IMR-90 (cell line): ENCODE data around the gene INPP5D.

Experiments
- BHLHE40 ChIP-seq: fragments of 150-350 bp; IDR thresholded peaks from 2 replicates; pipeline ENCODE4 v1.6.1; 2016; ENCODE audit warnings: mild to moderate bottlenecking, low read depth, low read length
- CHD1 ChIP-seq: IDR thresholded peaks from 2 replicates; pipeline ENCODE4 v1.6.1; 2012; ENCODE audit warnings: low read depth, low read length, improper control_type of control experiment
- FOS ChIP-seq: fragments of 150-350 bp; IDR thresholded peaks from 2 replicates; pipeline ENCODE4 v1.6.1; 2016; ENCODE audit warnings: low read depth, low read length
- MAFK ChIP-seq: IDR thresholded peaks from 2 replicates; pipeline ENCODE4 v1.6.1; 2012; ENCODE audit warnings: low read depth, low read length, improper control_type of control experiment
- MXI1 ChIP-seq: IDR thresholded peaks from 2 replicates; pipeline ENCODE4 v1.6.1; 2012; ENCODE audit warnings: low read depth, mild to moderate bottlenecking, low read length, moderate library complexity, borderline replicate concordance
- POLR2A ChIP-seq: IDR thresholded peaks from 2 replicates; pipeline ENCODE4 v1.6.1; 2012; ENCODE audit warnings: mild to moderate bottlenecking, low read depth, low read length
- RAD21 ChIP-seq: IDR thresholded peaks from 2 replicates; pipeline ENCODE4 v1.6.1; 2012; ENCODE audit warnings: low read length, improper control_type of control experiment
- RCOR1 ChIP-seq: IDR thresholded peaks from 2 replicates; pipeline ENCODE4 v1.6.1; 2012; ENCODE audit warnings: mild to moderate bottlenecking, low read length, improper control_type of control experiment; ENCODE audit not compliant: insufficient replicate concordance
- RFX5 ChIP-seq: IDR thresholded peaks from 2 replicates; pipeline ENCODE4 v1.8.0; 2012; ENCODE audit warnings: low read depth, mild to moderate bottlenecking, low read length, moderate library complexity
- SMC3 ChIP-seq: fragments of 150-350 bp; IDR thresholded peaks from 2 replicates; pipeline ENCODE4 v1.6.1; 2016; ENCODE audit warnings: low read depth, mild to moderate bottlenecking, antibody characterized with exemption, low read length, moderate library complexity
- TF ChIP-seq, protein P1 (sequence below): conservative IDR thresholded peaks from 2 replicates; pipeline ENCODE4 v1.5.1; 2012; ENCODE audit warnings: mild to moderate bottlenecking, low read depth, low read length, improper control_type of control experiment
- TF ChIP-seq, protein P2 (sequence below): fragments of 150-350 bp; IDR thresholded peaks from 2 replicates; pipeline ENCODE4 v1.6.1; 2017; ENCODE audit warnings: mild to moderate bottlenecking, antibody characterized with exemption, low read length, low read depth
- TF ChIP-seq, protein P3 (sequence below): fragments of 150-350 bp; IDR thresholded peaks from 2 replicates; pipeline ENCODE4 v1.6.1; 2016; ENCODE audit warnings: low read depth, mild to moderate bottlenecking, low read length, moderate library complexity, borderline replicate concordance

DNA sequence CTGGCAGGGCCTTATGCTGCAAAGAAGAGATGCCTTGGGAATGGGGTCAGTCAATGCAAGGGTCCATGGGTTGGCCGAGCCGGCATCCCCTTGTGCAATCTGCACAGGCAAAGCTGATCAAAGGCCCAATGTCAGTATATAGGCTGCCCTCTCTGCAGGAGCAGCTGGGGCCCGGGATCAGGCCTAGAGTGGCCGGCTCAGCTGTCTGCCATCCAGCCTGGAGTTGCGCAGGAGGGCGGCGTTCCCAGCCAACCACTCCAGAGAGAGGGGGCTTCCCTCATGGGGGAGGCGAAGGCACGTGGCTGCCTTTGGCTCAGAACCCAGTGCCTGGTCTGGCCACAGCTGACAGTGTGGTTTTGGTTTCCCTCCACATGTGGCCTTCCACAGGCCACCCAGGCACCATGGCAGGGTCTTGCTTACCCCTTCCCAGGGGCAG, 3.9 kb downstream of the INPP5D start:
- TF ChIP-seq, protein P1, sequence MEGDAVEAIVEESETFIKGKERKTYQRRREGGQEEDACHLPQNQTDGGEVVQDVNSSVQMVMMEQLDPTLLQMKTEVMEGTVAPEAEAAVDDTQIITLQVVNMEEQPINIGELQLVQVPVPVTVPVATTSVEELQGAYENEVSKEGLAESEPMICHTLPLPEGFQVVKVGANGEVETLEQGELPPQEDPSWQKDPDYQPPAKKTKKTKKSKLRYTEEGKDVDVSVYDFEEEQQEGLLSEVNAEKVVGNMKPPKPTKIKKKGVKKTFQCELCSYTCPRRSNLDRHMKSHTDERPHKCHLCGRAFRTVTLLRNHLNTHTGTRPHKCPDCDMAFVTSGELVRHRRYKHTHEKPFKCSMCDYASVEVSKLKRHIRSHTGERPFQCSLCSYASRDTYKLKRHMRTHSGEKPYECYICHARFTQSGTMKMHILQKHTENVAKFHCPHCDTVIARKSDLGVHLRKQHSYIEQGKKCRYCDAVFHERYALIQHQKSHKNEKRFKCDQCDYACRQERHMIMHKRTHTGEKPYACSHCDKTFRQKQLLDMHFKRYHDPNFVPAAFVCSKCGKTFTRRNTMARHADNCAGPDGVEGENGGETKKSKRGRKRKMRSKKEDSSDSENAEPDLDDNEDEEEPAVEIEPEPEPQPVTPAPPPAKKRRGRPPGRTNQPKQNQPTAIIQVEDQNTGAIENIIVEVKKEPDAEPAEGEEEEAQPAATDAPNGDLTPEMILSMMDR, result no peak
- no peak for TF ChIP-seq MAFK
- no peak for TF ChIP-seq POLR2A
- no peak for TF ChIP-seq RCOR1
- TF ChIP-seq RAD21, result no peak
- TF ChIP-seq BHLHE40, result no peak
- no peak for TF ChIP-seq SMC3
- TF ChIP-seq RFX5, result no peak
- TF ChIP-seq CHD1, result no peak
- no peak for TF ChIP-seq FOS
- TF ChIP-seq, protein P2, sequence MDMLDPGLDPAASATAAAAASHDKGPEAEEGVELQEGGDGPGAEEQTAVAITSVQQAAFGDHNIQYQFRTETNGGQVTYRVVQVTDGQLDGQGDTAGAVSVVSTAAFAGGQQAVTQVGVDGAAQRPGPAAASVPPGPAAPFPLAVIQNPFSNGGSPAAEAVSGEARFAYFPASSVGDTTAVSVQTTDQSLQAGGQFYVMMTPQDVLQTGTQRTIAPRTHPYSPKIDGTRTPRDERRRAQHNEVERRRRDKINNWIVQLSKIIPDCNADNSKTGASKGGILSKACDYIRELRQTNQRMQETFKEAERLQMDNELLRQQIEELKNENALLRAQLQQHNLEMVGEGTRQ, result no peak
- TF ChIP-seq MXI1, result no peak
- TF ChIP-seq, protein P3, sequence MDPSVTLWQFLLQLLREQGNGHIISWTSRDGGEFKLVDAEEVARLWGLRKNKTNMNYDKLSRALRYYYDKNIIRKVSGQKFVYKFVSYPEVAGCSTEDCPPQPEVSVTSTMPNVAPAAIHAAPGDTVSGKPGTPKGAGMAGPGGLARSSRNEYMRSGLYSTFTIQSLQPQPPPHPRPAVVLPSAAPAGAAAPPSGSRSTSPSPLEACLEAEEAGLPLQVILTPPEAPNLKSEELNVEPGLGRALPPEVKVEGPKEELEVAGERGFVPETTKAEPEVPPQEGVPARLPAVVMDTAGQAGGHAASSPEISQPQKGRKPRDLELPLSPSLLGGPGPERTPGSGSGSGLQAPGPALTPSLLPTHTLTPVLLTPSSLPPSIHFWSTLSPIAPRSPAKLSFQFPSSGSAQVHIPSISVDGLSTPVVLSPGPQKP, result no peak
